Measurements from ENCODE around the gene IQSEC1. TPM values are rescaled to one million over a fixed set of nuclear protein-coding genes. Genes with fewer than 3 reads are reported as not detected.

Gene IQSEC1
- total and polyA plus RNA-seq, 9 of the 15 experiments (the other 6 are each of a cell fraction or from before 2014, with no cell fraction given) = 0.56 to 39.0 (median 6.8) TPM

GRCh38 chr3:12908859-12909258 lies 164.4 kb downstream of the IQSEC1 start:
- H3K36me3 ChIP-seq (ENCODE audit: control insufficient read depth, insufficient read depth, low read length) = peaks cover 96% of the 10 kb centered on the region; the same call in 2 of the 3 replicates
- H3K79me2 ChIP-seq (ENCODE audit: control insufficient read depth, insufficient read depth, low read length) = no peaks in the 10 kb centered on the region
- H3K9me3 ChIP-seq (replicated peaks; ENCODE audit: control insufficient read depth, insufficient read depth, low read depth, low read length) = no peaks in the 10 kb centered on the region
- ChIA-PET CTCF (ENCODE audit: low intra/inter-chr PET ratio) (no interaction called here), POLR2A (interaction anchor here (0.6 to 1.2 kb wide), 2 partner anchors 9 to 186 kb away, joined by 4 to 6 read pairs; no protein-coding TSS in a partner anchor)
- no peak for FAIRE-seq
- H3K4me3 ChIP-seq = no peak overlapping the region
- 90% methylated on average over 7 of the region's 7 CpGs for WGBS (ENCODE audit: insufficient coverage, low coverage, missing lambda C conversion rate)
- no peaks in the 10 kb centered on the region for H3K9me1 ChIP-seq (ENCODE audit: control insufficient read depth, insufficient read depth, low read length)
- peaks cover 0 to 20% of the 10 kb centered on the region in 2 experiments; a peak in 1 of 5 replicates for H3K4me1 ChIP-seq (replicated peaks in 1 of 2; ENCODE audit: control insufficient read depth in 2 of 2, insufficient read depth in 2 of 2, low read length in 2 of 2)
- no peak overlapping the region for H3K4me2 ChIP-seq (ENCODE audit: insufficient read depth, low read length)
- BruUV-seq (replicated peaks) = no TSS peak
- DNase-seq (ENCODE audit: extremely low read depth in 1 of 4, low spot score in 3 of 4) = no peak
- no peaks in the 10 kb centered on the region for H3K27me3 ChIP-seq (ENCODE audit: control insufficient read depth in 2 of 2, insufficient read depth in 2 of 2, low read length in 2 of 2)
- intact Hi-C loops (cut with micrococcal nuclease) (no loop called here), in situ Hi-C loops (cut with MboI) (no loop called here)
- no peak overlapping the region; a peak in 1 of 4 replicates for H3K9ac ChIP-seq (ENCODE audit: insufficient read depth in 1 of 2, low read depth in 2 of 2, low read length in 2 of 2)
- no peak overlapping the region for H3K27ac ChIP-seq (ENCODE audit: extremely low read depth, low read depth, low read length)
- no peak overlapping the region for H2AFZ ChIP-seq (ENCODE audit: low read depth, low read length)
- H4K20me1 ChIP-seq (replicated peaks; ENCODE audit: control insufficient read depth, insufficient read depth, low read length) = peaks cover 6% of the 10 kb centered on the region; the same call in 1 of the 2 replicates
- ATAC-seq = no peak
- TF ChIP-seq CBFB (CRISPR knock-in tag; IDR thresholded peaks at IDR 0.05) (no peak), GTF2F1 (IDR thresholded peaks at IDR 0.05; ENCODE audit: low read depth, low read length) (no peak), YBX1 (IDR thresholded peaks at IDR 0.05) (no peak), MEF2A (IDR thresholded peaks at IDR 0.05; ENCODE audit: control insufficient read depth, low read depth, low read length) (no peak), RBM25 (IDR thresholded peaks at IDR 0.05; ENCODE audit: low read depth, low read length, severe bottlenecking) (no peak), DNMT1 (IDR thresholded peaks at IDR 0.05) (no peak), ZBTB26 (CRISPR knock-in tag; IDR thresholded peaks at IDR 0.05) (no peak), ZNF3 (CRISPR knock-in tag; IDR thresholded peaks at IDR 0.05) (no peak), PPARD (CRISPR knock-in tag; IDR thresholded peaks at IDR 0.05) (no peak), ZNF583 (CRISPR knock-in tag; IDR thresholded peaks at IDR 0.05) (no peak), ZFP30 (CRISPR knock-in tag; IDR thresholded peaks at IDR 0.05; ENCODE audit: borderline replicate concordance) (no peak), RHOXF2B (CRISPR knock-in tag; conservative IDR thresholded peaks at IDR 0.05) (no peak), NFRKB (IDR thresholded peaks at IDR 0.05; ENCODE audit: low read depth) (no peak), SNIP1 (IDR thresholded peaks at IDR 0.05; ENCODE audit: low read depth) (no peak)
- TF ChIP-seq, protein P1, sequence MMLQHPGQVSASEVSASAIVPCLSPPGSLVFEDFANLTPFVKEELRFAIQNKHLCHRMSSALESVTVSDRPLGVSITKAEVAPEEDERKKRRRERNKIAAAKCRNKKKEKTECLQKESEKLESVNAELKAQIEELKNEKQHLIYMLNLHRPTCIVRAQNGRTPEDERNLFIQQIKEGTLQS (IDR thresholded peaks at IDR 0.05) = no peak
- TF ChIP-seq, protein P1 (CRISPR knock-in tag; conservative IDR thresholded peaks at IDR 0.05) = no peak
- TF ChIP-seq, protein P2, sequence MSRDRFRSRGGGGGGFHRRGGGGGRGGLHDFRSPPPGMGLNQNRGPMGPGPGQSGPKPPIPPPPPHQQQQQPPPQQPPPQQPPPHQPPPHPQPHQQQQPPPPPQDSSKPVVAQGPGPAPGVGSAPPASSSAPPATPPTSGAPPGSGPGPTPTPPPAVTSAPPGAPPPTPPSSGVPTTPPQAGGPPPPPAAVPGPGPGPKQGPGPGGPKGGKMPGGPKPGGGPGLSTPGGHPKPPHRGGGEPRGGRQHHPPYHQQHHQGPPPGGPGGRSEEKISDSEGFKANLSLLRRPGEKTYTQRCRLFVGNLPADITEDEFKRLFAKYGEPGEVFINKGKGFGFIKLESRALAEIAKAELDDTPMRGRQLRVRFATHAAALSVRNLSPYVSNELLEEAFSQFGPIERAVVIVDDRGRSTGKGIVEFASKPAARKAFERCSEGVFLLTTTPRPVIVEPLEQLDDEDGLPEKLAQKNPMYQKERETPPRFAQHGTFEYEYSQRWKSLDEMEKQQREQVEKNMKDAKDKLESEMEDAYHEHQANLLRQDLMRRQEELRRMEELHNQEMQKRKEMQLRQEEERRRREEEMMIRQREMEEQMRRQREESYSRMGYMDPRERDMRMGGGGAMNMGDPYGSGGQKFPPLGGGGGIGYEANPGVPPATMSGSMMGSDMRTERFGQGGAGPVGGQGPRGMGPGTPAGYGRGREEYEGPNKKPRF (IDR thresholded peaks at IDR 0.05; ENCODE audit: low read depth, low read length) = no peak
- TF ChIP-seq, protein P3, sequence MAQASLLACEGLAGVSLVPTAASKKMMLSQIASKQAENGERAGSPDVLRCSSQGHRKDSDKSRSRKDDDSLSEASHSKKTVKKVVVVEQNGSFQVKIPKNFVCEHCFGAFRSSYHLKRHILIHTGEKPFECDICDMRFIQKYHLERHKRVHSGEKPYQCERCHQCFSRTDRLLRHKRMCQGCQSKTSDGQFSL (CRISPR knock-in tag; IDR thresholded peaks at IDR 0.05) = no peak
- TF ChIP-seq, protein P3 (tag; IDR thresholded peaks at IDR 0.05) = no peak
